ENCODE results near the gene OTUB1.

OTUB1 gene

DNA sequence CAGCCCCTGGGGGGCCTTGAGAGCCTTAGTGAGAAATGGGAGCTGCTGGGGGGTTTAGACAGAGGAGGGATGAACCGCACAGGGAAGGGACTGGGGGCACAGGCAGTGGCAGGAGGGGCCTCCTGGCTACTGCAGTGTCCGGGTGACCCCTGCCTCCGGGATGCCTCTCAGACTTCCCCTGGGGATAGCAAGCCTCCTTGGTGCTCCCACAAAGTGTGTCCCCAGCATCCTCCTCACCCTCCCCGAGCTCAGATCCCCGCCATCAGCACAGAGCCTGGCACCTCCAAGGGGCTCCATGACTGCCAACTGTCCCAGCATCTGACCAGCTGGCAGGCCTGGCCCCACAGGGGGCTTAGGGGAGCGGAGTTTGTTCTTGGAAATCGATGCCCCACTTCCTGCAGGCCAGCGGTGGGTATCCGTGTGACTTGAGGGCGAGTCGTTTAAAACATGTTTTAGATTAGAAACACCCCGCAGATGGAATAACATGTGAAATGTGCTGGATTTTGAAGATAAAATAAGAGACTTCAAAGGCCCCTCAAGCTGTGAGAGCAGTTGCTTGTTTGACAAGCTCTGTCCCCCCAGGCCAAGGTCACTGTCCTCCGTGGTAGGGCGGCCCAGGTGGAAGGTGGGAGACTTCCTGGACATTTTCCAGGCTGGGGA, 36.0 kb downstream of the OTUB1 start:
- FAIRE-seq (no peak), DNase-seq (ENCODE audit: low spot score) (no peak)

DNA sequence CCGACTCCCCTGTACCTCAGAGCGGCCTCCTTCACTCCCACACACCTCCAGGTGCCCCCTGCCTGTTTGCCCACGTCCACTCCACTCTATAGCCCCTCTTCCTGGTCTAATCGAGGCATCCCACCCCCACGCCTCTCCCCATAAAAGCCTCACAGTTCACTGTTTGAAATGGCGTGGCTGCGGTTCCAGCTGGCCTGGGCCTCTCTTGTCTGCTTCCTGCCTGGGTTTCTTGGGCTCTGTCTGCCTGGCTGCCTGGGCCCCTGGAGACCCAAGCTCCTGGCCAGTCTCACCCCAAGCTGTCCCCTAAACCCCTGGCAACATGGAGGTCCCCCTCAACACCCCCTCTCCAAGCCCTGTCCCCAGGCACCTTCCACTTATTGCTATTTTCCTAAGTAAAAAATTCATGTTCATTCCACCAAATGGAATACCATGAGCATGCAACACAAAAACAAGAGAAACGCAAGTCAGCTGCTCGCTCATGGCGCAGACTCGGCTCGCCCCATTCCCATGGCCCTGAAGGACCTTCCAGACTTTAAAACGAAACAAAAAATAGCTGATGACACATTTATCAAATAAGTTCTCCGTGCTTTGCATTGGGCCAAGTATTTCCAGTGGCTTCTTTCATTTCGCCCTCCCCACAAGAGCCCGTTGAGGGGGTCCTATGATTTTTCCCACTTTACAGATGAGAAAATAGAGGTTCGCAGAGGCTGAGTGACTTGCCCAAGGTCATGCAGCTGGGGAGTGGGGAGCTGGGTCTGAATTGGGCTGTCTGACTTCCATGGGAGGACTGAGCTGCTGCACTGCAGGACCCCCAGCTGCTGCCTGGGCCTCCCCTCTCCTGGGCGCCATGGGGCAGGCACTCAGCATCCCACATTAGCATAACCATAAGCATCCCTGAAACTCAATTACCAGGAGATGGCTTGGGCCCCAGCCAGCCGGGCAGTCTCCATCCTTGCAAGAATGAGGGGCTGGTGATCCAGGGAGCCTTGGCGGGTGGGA, 37.8 kb downstream of the OTUB1 start:
- DNase-seq (ENCODE audit: low spot score) (no peak), FAIRE-seq (no peak)

DNA sequence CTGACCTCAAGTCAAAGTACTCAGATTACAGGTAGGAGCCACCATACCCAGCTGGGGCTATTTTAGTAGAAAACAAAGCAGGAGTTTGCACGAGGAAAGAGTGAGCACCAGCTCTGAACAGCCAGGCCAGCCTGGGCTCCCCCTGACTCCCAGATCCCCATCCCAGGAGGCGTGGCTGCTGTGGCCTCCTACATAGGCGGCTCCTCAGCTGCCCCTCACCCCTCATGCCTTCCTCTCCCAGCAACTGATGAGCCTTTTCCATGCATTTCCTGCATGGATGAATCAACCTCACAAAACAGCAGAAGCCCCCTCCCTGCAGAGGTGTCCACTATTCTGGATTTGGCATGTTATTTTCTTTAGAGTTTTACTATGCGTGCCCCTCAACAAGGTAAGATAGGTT, 39.0 kb downstream of the OTUB1 start:
- DNase-seq (ENCODE audit: low spot score) (no peak), FAIRE-seq (no peak)

DNA sequence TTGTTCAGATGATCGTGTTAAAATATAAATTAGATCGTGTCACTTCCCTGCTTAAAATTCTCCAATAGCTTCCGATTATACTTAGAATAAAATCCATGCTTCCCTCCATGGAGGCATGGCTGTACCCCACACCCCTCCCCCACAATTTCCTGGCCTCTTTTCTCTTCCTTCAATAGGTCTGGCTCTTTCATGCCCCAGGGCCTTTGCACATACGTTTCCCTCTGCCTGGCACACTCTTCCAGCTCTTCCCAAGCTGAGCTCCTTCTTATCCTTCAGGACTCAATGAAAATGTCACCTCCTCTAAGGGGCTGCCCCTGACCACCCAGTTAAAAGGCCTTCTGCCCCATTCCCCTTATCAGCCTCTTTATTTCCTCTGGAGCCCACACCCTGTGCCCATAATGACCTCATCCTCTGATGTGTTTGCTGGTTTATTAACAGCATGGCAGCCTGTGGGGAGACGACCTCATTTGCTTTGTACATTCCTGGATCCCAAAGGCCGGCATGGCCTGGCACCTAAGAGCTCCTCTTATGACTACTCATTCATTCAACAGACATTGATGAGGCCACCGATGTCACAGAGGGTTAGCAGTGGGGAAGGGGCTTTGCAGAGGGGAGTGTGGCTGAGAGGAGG, 40.5 kb downstream of the OTUB1 start:
- DNase-seq (ENCODE audit: low spot score) = no peak
- FAIRE-seq = no peak

DNA sequence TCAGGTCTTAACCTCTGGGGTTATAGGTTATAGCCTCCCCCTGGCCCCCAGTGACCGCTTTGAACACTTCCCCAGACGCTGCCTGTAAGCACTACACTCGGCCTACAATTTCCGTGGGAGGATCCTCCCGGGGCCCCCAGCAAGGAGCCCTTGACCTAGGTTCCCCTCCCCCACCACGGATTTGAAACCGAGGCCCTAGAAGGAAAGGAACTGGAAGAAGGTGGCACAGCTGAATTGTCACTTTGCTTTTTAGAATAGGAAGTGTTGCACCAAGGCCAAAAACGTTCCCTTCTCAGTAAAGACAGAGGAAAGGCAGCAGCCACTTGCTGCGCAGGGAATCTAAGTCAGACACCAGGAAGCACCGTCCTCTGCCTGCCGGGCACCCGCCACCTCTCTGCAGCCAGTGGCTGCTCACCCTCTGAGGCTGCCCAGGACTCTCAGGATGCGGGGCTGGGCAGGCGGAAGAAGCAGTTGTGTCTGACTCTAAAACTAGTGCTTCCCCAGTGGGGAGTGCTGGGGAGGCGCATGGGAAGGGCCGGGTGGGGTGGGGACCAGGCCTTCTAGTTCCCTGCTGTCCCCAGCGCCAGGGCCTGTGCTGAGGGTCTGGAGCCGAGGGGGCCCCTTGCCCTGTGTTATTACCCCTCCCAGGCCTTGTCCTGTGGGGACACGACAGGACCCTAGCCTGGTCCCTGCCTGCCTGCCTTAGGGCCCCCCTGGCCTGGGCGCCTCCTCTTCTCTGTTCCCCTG, 41.6 kb downstream of the OTUB1 start:
- FAIRE-seq (no peak), DNase-seq (ENCODE audit: low spot score) (no peak)

DNA sequence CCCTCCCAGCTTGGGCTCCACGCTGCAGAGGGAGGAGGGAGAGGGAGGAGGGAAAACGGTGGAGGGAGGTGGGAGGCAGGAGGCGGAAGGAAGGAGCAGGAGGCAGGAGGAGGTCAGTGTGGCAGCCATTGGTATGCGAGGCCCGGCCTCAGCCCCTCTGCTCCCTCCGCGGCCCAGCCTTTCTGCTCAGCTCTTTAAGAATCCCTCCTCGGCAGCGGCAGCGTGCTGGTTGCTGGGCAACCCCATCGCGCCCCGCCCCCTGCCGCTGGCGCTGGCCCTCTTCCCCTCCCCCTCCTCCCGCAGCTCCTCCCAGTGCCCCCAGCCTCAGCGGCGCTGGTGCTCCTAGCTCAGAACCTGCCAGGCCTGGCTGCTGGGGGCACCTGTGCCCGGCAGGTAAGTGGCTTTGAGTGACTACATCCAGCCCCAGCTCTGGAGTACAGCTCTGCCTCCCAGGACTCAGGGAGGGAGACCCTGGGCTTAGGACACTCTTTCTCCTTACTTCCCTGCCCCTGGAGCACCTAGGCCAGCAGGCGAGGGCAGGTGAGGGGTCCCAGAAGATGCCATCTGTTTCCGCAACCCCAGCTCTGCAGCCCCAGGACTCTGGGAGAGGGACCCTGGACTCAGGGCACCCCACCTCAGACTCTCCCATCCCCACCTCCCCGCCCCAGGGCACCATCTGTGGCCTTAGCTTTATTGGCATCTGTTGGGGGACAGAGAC, 42.3 kb downstream of the OTUB1 start:
- peak; percentile 38 for DNase-seq (ENCODE audit: low spot score)
- FAIRE-seq = no peak

DNA sequence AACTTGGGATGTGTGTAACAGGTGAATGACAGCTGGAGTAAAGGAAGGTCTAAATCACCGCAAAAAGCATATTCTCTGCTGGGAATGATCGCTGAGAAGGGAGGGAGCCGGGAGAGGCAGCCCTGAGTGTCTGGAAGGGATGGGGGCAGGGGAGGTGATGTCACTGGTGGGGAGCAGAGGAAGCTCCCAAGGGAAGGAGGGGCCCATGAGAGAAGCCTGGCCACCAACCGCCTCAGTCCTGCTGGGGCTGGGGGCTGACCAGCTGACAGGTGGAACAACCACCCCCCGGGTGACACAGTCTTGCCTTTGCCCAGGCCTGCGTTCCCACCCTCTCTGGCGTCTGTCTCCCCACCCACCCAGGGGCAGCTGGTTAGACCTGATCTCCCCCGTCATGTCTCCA, 43.5 kb downstream of the OTUB1 start:
- DNase-seq (ENCODE audit: low spot score) = no peak
- FAIRE-seq = no peak

DNA sequence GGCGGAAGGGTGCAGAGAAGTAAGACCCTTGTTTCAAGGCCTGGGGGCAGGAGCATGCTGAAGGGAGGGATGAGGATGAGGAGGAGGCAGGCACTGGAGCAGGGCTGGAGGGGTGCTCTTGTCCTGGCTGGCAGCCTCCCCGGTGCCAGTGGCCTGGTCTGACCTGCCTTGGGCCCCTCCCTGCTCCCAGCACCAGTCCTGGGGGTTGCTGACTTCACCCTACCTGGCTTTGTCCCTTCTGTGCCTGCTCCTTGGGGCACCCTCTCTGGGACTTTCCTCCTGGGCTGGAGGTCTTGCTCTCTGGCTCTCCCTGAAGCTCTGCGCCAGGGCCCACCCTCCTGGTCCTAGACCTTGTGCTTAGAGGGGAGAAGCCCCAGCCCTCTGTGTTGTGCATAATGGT, 44.8 kb downstream of the OTUB1 start:
- FAIRE-seq (no peak), DNase-seq (ENCODE audit: low spot score) (no peak)

DNA sequence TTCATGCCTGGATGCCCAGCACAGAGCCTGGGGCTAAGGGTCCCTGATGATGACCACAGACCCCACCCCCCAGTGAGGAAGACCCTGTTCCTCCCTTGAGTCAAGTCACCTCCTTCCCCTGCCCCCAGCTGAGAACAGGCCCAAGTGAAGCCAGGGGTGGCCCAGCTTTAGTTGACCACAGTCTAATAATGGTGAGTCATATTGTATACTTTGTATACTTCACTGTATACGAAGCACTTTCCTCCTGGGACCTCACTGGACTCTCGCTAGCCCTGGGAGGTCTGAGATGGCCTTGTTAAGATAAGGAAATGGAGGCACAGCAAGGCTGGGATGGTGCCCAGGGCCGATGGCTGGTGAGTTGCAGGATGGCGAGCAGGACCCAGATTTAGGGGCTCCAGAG, 45.8 kb downstream of the OTUB1 start:
- FAIRE-seq (no peak), DNase-seq (ENCODE audit: low spot score) (no peak)

DNA sequence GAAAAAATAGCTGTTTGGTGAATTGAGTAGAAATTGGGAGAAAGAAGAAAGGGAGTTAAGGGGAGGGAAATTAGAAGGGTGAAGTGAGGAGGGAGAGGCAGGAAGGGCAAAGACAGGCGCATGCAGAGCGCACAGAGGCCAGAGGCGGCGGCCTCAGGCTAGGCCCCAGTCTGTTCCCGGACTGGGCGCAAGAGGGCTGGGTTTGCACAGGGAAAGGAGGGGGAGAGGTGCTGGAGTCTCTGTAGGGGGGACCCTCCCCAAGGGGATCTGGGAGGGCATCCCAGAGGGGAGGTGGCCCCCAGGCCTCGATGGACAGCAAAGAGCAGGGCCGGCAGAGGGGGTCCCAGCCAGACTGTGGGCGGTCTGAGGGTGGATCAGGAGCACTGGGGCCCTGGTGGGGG, 48.2 kb downstream of the OTUB1 start:
- FAIRE-seq (no peak), DNase-seq (ENCODE audit: low spot score) (no peak)

DNA sequence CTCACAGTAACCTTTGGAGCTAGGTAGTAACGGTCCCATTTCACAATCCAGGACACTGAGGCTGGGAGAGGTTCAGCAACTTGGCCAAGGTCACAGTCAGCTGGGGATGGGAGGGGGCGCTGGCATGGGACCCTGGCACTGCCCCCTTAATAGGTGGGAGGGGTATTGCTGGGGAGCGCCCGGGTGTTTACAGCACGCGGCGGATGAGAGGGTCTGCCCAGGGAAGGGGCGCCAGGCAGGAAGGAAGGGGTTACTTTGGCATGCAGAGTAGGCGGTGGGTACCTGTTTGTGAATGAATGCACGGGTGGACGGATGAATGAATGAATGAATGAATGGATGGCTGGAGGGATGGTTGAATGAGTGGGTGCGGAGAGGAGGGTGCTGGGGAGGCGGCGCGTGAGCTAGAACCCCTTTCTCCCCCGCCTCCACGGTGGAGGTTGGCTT, 48.9 kb downstream of the OTUB1 start:
- FAIRE-seq (no peak), DNase-seq (ENCODE audit: low spot score) (no peak)

DNA sequence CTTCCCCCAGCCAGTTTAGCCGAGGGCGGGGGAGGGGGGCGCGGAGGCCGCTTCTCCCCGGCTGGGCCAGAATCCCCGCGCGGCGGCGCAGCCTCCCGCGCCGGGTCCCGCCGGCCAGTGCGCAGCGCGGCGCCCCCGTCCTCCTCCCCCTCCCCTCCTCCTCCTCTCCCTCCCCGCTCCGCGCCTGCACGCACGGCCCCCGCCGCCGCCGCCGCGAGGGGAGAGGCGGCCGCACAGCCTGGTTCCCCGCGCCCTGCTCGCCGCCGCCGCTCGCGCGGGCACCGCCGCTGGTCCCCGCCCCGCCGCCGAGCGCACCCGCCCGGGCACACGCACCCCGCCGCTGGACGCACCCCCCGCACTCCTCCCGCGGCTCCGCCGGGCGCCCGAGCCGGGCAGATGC, 49.3 kb downstream of the OTUB1 start, which contains the start of gene FLRT1:
TSS of gene FLRT1 (plus strand) at position 356 of the 400 bp plus-strand sequence. CDS start 80,337 bp downstream, outside the sequence.
- no peak for FAIRE-seq

DNA sequence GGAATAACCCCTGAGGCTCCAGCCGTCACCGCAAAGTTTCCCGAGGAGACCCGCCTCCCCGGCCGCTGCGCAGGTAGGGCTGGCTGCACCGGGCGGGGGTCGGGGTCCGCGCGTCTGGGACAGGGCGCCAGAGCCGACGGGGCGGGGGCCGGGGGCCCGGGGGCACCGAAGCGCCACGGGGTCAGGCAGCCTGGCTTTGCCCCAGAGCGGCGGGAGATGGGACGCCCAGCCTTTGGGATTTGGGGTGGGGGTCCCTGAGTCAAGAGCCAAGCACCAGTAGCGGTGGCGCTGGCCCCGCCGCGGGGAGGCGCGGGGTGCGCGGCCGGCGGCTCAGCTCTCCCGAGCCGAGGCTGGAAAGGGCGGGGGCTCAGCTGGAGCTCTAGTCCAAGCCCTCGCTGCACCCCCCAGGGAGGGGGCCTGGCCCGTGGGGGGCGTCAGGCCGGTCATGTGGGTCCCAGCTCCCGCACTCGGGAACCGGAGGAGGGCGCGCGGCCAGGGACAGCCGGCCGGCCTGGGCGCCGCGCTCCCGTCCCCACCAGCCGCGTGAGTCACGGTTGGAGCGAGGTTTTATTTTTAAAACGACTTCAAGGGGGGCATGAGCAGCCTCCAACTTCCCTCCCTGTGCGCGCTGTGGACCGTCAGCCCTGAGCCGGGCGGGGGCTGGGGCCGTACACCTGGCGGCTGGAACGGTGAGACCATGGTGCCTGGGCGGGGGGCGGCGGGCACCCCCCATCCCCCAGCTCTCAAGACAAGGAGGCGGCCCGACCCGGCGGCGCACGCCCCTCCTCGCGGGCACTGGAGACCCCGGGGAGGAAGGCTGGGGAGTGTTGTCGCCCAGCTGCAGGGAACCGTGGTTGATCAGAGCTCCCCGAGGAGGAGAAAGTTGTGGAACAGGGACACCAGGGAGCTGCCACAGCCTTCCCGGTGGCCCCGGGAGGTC, 50.1 kb downstream of the OTUB1 start:
- no peak for FAIRE-seq

More for the DNA sequence above, 49.3 kb downstream of the OTUB1 start, which contains the start of gene FLRT1:
- peak; percentile 24 for DNase-seq (ENCODE audit: low spot score)

DNA sequence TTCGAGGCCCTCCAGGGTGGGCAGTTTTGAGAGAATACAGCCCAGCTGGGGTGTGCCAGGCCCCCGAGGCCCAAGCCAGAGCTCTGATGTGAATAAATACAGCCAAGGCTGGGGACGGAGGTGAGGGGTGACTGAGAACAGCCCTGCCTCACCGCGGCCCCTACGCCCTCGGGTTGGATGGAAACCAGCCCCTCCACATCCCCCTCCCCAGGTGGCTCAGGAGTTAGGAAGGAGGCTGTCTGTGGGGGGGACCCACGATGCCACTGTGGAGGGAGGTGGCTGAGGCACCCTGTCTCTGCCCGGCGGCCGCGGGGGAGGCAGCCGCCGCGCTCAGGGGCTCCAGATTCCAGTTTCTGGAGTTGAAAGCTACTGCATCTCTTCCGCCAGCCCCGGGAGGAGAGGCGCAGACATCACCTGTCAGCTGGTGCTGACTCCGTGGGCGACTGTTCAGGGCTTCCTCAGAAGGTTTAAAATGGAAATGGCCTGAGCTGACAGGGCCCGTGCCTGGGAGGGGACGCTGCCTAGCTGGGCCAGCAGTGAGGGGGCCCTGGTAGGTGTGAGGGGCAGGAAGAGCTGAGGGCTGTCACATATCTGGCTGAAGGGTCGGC, 50.9 kb downstream of the OTUB1 start:
- no peak for FAIRE-seq
- DNase-seq (ENCODE audit: low spot score) = no peak

More for the DNA sequence above, 50.1 kb downstream of the OTUB1 start:
- DNase-seq (ENCODE audit: low spot score) = peak; percentile 66

DNA sequence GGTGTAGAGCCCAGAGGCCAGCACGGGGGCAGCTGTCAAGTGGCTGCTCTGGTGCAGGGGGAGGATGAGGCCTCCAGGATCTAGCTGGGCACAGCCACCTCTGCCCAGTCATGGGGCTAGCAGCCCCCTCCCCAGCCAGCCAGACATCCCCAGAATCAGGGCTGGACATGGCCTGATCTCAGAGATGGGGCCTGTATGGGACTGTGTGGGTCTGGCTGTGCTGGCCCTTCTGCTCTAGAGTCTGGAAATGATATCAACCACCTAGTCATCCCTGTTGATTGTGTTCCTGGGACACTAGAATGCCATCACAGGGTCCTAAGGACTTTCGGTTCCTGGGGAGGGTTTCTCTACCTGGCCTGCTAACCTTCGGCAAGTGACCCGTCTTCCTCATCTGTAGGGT, 52.3 kb downstream of the OTUB1 start:
- DNase-seq (ENCODE audit: low spot score) (no peak), FAIRE-seq (no peak)

DNA sequence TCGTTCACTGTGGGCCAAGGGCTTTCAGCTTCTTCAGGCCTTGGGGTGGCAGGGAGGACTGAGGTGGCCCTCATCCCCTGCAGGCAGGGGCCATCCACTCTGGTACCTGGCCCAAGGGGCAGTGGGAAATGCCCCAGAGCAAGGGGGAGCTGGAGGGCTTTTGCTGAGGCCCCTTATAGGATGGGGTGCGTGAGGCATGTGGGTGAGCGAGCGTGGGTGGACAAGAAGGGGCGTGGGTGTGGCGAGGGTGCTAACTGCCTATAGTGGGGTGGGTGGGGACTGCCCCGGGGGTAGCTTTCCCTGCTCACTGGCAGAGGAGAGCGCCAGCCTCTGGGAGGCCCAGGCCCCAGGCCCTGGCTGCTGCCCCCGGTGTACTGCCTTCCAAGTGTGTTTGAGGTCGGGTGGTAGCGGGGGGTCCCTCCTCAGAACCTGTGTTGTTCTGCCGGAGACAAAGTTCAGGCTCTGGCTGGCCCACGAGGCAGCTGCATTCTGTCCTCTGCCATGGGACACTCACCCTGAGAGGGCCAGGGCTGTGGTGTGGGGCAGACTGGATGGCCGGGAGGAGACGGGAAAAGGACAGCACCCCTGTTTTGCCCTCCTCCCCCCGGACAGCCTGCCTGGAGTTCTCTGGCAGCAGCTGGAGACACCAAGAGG, 52.9 kb downstream of the OTUB1 start:
- DNase-seq (ENCODE audit: low spot score) (no peak), FAIRE-seq (no peak)

DNA sequence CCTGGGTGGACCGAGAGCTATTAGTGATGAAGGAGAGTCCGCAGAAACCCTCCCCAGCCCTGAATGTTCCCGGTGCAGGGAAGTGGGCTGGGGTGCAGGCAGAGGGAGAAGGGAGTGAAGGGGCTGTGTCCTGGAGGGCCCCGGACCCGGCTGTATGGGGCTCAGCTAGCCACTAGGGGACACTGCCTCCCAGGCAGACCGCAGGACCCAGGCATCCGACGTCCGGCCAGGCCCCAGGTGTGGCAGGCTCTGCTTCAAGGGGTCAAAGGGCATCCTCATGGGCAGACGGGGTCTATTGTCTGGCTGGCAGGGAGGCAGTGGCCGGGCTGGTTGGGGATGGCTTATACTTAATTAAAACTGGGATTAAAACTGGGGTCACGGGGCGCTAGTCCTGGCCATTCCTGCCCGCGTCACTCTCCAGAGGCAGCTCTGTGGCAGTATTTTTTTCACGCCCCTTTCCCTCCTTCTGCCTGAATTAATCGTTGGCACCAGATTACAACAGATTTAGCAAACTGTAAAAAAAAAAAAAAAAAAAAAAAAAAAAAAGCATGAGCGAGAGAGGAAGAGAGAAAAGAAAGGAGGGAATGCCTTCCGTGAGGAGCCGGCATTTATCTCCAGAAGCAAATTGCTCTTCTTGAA, 54.6 kb downstream of the OTUB1 start:
- no peak for DNase-seq (ENCODE audit: low spot score)
- FAIRE-seq = no peak

DNA sequence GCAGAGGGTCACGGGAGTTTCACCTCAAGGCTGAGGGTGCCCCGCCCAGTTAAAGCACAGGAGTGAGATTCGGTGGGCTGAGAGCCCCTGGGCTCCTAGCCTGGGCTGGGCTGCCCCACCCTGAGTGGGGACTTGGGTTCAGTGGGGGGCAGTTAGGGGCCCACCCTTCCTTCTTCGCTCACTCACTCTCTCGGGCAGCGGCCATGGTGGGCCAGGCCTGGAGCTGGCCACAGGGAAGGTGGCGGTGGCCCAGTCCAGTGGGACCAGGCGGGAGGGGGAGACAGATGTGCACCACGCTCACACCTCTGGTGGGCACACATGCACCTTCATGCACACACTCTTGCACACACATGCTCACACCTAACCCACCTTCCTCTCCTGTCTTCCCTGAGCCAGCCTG, 55.6 kb downstream of the OTUB1 start:
- FAIRE-seq (no peak), DNase-seq (ENCODE audit: low spot score) (no peak)

Data from urothelium cell line (cell line).